Measurements from ENCODE around the gene LRRD1. TPM values are rescaled to one million over a fixed set of nuclear protein-coding genes. Genes with fewer than 3 reads are reported as not detected.
"Not testable (repeated sequence)": the region's sequence is repeated elsewhere in the genome, so short reads cannot be mapped to it uniquely, and the experiment has no call there.

The LRRD1 gene
- total and polyA plus RNA-seq, 11 donors: 0.17 to 0.33 (median 0.19) TPM; not detected in 7

GRCh38 chr7:92150450-92151017 is 28.4 kb downstream of the LRRD1 start:
- no peak for ATAC-seq
- Histone ChIP-seq H3K36me3 (no peaks in the 10 kb centered on the region), H3K4me3 (no peak overlapping the region), H3K4me1 (no peaks in the 10 kb centered on the region), H3K9me3 (no peaks in the 10 kb centered on the region), H3K27ac (no peak overlapping the region), H3K27me3 (no peaks in the 10 kb centered on the region)
- DNase-seq: no peak
- 71 to 92% (median 78%) methylated on average over 1 of the region's 1 CpG for WGBS, 4 donors
- TF ChIP-seq POLR2A (IDR thresholded peaks at IDR 0.05) (no peak), CTCF (IDR thresholded peaks at IDR 0.05) (no peak)
- intact Hi-C loops (cut with DNase I): no loop called here

- Histone ChIP-seq H3K4me1 (no peaks in the 10 kb centered on the region), H3K36me3 (no peaks in the 10 kb centered on the region), H3K27ac (no peak overlapping the region), H3K9me3 (no peaks in the 10 kb centered on the region), H3K4me3 (no peak overlapping the region), H3K27me3 (no peaks in the 10 kb centered on the region)
- intact Hi-C loops (cut with DNase I): no loop called here
- TF ChIP-seq CTCF (IDR thresholded peaks at IDR 0.05) (no peak), POLR2A (IDR thresholded peaks at IDR 0.05) (no peak)
- no peak for DNase-seq
- WGBS, 4 donors: 93 to 97% (median 95%) methylated on average over 5 of the region's 5 CpGs
- ATAC-seq: no peak
Measured at GRCh38 chr7:92149736-92150239, 29.2 kb downstream of the LRRD1 start.

GRCh38 chr7:92143192-92143880 is 35.6 kb downstream of the LRRD1 start:
- H3K27ac ChIP-seq; DNase-seq; H3K27me3 ChIP-seq; intact Hi-C loops (cut with DNase I); H3K4me3 ChIP-seq; H3K4me1 ChIP-seq; H3K36me3 ChIP-seq; H3K9me3 ChIP-seq; ATAC-seq: not testable (repeated sequence)
- 92 to 95% (median 94%) methylated on average over 18 to 50 of the region's 50 CpGs for WGBS, 4 donors

GRCh38 chr7:92142791-92143190 is 36.2 kb downstream of the LRRD1 start:
- intact Hi-C loops (cut with DNase I); H3K36me3 ChIP-seq; H3K4me1 ChIP-seq; H3K4me3 ChIP-seq; DNase-seq; ATAC-seq; H3K27ac ChIP-seq; H3K27me3 ChIP-seq; H3K9me3 ChIP-seq: not testable (repeated sequence)
- 90 to 94% (median 92%) methylated on average over 9 of the region's 9 CpGs for WGBS, 4 donors

- no peaks in the 10 kb centered on the region for H3K4me1 ChIP-seq
- H3K9me3 ChIP-seq: no peaks in the 10 kb centered on the region
- H3K27me3 ChIP-seq: no peaks in the 10 kb centered on the region
- H3K27ac ChIP-seq: no peak overlapping the region
- 88 to 90% (median 90%) methylated on average over 7 of the region's 7 CpGs for WGBS, 4 donors
- ATAC-seq (no peak), DNase-seq (no peak)
- H3K4me3 ChIP-seq: no peak overlapping the region
- intact Hi-C loops (cut with DNase I): no loop called here
- TF ChIP-seq CTCF (IDR thresholded peaks at IDR 0.05): no peak
- no peak for TF ChIP-seq POLR2A (IDR thresholded peaks at IDR 0.05)
- no peaks in the 10 kb centered on the region for H3K36me3 ChIP-seq
Measured at GRCh38 chr7:92141161-92141560, 37.8 kb downstream of the LRRD1 start.
